Mesendoderm (in vitro differentiated cells): Measurements from ENCODE around the gene CASP9. TPM values are rescaled to one million over a fixed set of nuclear protein-coding genes. Genes with fewer than 3 reads are reported as not detected.

Source experiments
- small RNA-seq: library from polyadenylated mRNA; stranded (forward); fragments of <200 nt; extraction: miRNeasy Mini kit (QIAGEN cat#:217004); gene quantifications from one replicate; pipeline ENCODE3, GENCODE V24; 2013; ENCODE audit not compliant: insufficient read depth

Gene CASP9

Small RNAs within 50 kb of the gene (small RNA-seq; reads per million reads assigned to genes)
- not detected for gene SCARNA21B
